Activated CD4-positive, alpha-beta T cell treated with anti-CD3 and anti-CD28 coated beads, Interleukin-2, amount 10 ng/mL, durations not matched to agents 7 days and 5 days (primary cell): Measurements from ENCODE around the gene MCOLN1. TPM values are rescaled to one million over a fixed set of nuclear protein-coding genes. Genes with fewer than 3 reads are reported as not detected.

Experiments
- CTCF ChIA-PET: fragments of 350-600 bp; sonication (Branson Sonifier 250); formaldehyde crosslinking; loops from one replicate; lab custom pipeline; 2021; ENCODE audit warnings: antibody characterized with exemption; lab: Charles Lee
- POLR2A ChIA-PET: fragments of 350-600 bp; sonication (Branson Sonifier 250); formaldehyde crosslinking; loops from one replicate; lab custom pipeline; 2021; ENCODE audit warnings: antibody characterized with exemption; lab: Charles Lee
- DNase-seq: peaks from one replicate; pipeline ENCODE4 v3.0.0-alpha.2; 2020
- H3K27ac Mint-ChIP-seq: one replicate; pipeline ENCODE4 v1.8.0; 2021; ENCODE audit warnings: mild to moderate bottlenecking, moderate library complexity, mixed read lengths
- H3K27me3 Mint-ChIP-seq: one replicate; pipeline ENCODE4 v1.8.0; 2021; ENCODE audit warnings: mixed read lengths
- H3K36me3 Mint-ChIP-seq: one replicate; pipeline ENCODE4 v1.8.0; 2021; ENCODE audit warnings: low read depth, mixed read lengths
- H3K4me1 Mint-ChIP-seq: one replicate; pipeline ENCODE4 v1.8.0; 2021; ENCODE audit warnings: mixed read lengths
- H3K4me3 Mint-ChIP-seq: one replicate; pipeline ENCODE4 v1.8.0; 2021; ENCODE audit warnings: mild to moderate bottlenecking, moderate library complexity, mixed read lengths
- H3K9me3 Mint-ChIP-seq: one replicate; pipeline ENCODE4 v1.8.0; 2021; ENCODE audit warnings: mixed read lengths
- total RNA-seq, 2 experiments: library from RNA; stranded (reverse); gene quantifications; one replicate each; pipeline ENCODE4 v1.2.3, GENCODE V29; 2021

MCOLN1 gene
- total RNA-seq, 2 experiments from 2014 or later, result 13.2 to 14.8 TPM

GRCh38 chr19:7578127-7578526 lies 55.7 kb downstream of the MCOLN1 start:
- Mint-ChIP-seq H3K4me3 (no peak overlapping the region), H3K36me3 (no peaks in the 10 kb centered on the region), H3K27ac (no peak overlapping the region), H3K27me3 (no peaks in the 10 kb centered on the region), H3K9me3 (no peaks in the 10 kb centered on the region), H3K4me1 (no peaks in the 10 kb centered on the region)
- ChIA-PET CTCF (interaction anchor here (1.4 kb wide), 1 partner anchor 10 kb away, joined by 3 read pairs; no protein-coding TSS in a partner anchor), POLR2A (no interaction called here)
- DNase-seq, result no peak

GRCh38 chr19:7579182-7579581 lies 56.8 kb downstream of the MCOLN1 start:
- Mint-ChIP-seq H3K36me3 (no peaks in the 10 kb centered on the region), H3K9me3 (no peaks in the 10 kb centered on the region), H3K4me3 (no peak overlapping the region), H3K27me3 (no peaks in the 10 kb centered on the region), H3K27ac (no peak overlapping the region), H3K4me1 (no peaks in the 10 kb centered on the region)
- ChIA-PET POLR2A (no interaction called here), CTCF (interaction anchor here (0.6 kb wide), 1 partner anchor 31 kb away, joined by 5 read pairs; no protein-coding TSS in a partner anchor)
- DNase-seq, result no peak

- Mint-ChIP-seq H3K27me3 (no peaks in the 10 kb centered on the region), H3K9me3 (no peaks in the 10 kb centered on the region), H3K27ac (no peak overlapping the region), H3K4me3 (no peak overlapping the region), H3K36me3 (no peaks in the 10 kb centered on the region), H3K4me1 (no peaks in the 10 kb centered on the region)
- ChIA-PET POLR2A (no interaction called here), CTCF (interaction anchor here (0.6 kb wide), 2 partner anchors 14 to 362 kb away, joined by 3 to 7 read pairs; no protein-coding TSS in a partner anchor)
- no peak for DNase-seq
Measured at GRCh38 chr19:7582446-7582845, 60.0 kb downstream of the MCOLN1 start.

Other genes with a start within 250 kb of the MCOLN1 start
- gene INSR, start 228.2 kb upstream of the MCOLN1 start, total RNA-seq, result 1 to 10 TPM; 2.0 to 2.5 TPM
- gene ARHGEF18, start 173.7 kb upstream of the MCOLN1 start, total RNA-seq, result 10 to 100 TPM; 78.3 to 88.2 TPM
- under 1 TPM; 0.46 to 0.67 TPM for gene PEX11G, start 33.6 kb upstream of the MCOLN1 start, total RNA-seq
- gene ZNF358, start 6.5 kb upstream of the MCOLN1 start, total RNA-seq, result 1 to 10 TPM; 6.5 to 6.7 TPM
- 100 to 1,000 TPM; 117 to 126 TPM for gene PNPLA6, start 13.1 kb downstream of the MCOLN1 start, total RNA-seq
- under 1 TPM; 0.21 to 0.57 TPM for gene CAMSAP3, start 73.2 kb downstream of the MCOLN1 start, total RNA-seq
- gene XAB2, start 106.9 kb downstream of the MCOLN1 start, total RNA-seq, result 10 to 100 TPM; 46.0 to 50.0 TPM
- 100 to 1,000 TPM; 108 to 169 TPM for gene PET100, start 107.2 kb downstream of the MCOLN1 start, total RNA-seq
- gene PCP2, start 111.1 kb downstream of the MCOLN1 start, total RNA-seq, result 1 to 10 TPM in 1 of 2 experiments, under 1 TPM in 1; 0.82 to 1.2 TPM
- gene STXBP2, start 114.5 kb downstream of the MCOLN1 start, total RNA-seq, result 100 to 1,000 TPM; 131 to 158 TPM
- not detected for gene RETN, start 146.4 kb downstream of the MCOLN1 start, total RNA-seq
- gene MCEMP1, start 154.5 kb downstream of the MCOLN1 start, total RNA-seq, result not detected
- gene TRAPPC5, start 158.2 kb downstream of the MCOLN1 start, total RNA-seq, result 100 to 1,000 TPM; 105 to 106 TPM
- under 1 TPM; 0.23 to 0.30 TPM for gene FCER2, start 179.5 kb downstream of the MCOLN1 start, total RNA-seq
- not detected for gene CLEC4G, start 209.5 kb downstream of the MCOLN1 start, total RNA-seq
- gene CD209, start 224.9 kb downstream of the MCOLN1 start, total RNA-seq, result not detected
- not detected for gene CLEC4M, start 240.6 kb downstream of the MCOLN1 start, total RNA-seq